A673 (cell line): ENCODE measurements around the gene SLC16A3.

Experiments
- EZH2 ChIP-seq: fragments of 200-600 bp; sonication (generic); IDR thresholded peaks from 2 replicates; pipeline ENCODE4 v1.6.1; 2017; ENCODE audit warnings: borderline replicate concordance, low read depth, mild to moderate bottlenecking, mixed read lengths, antibody characterized with exemption, low read length; ENCODE audit not compliant: poor library complexity, severe bottlenecking
- TF ChIP-seq, protein P1 (sequence below): fragments of 300-800, 200-600 bp; sonication (generic); conservative IDR thresholded peaks from 2 replicates; pipeline ENCODE4 v1.5.1; 2017; ENCODE audit warnings: low read depth, mild to moderate bottlenecking, antibody characterized with exemption, low read length, moderate library complexity, mixed read lengths

- TF ChIP-seq, protein P1, sequence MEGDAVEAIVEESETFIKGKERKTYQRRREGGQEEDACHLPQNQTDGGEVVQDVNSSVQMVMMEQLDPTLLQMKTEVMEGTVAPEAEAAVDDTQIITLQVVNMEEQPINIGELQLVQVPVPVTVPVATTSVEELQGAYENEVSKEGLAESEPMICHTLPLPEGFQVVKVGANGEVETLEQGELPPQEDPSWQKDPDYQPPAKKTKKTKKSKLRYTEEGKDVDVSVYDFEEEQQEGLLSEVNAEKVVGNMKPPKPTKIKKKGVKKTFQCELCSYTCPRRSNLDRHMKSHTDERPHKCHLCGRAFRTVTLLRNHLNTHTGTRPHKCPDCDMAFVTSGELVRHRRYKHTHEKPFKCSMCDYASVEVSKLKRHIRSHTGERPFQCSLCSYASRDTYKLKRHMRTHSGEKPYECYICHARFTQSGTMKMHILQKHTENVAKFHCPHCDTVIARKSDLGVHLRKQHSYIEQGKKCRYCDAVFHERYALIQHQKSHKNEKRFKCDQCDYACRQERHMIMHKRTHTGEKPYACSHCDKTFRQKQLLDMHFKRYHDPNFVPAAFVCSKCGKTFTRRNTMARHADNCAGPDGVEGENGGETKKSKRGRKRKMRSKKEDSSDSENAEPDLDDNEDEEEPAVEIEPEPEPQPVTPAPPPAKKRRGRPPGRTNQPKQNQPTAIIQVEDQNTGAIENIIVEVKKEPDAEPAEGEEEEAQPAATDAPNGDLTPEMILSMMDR: no peak
- TF ChIP-seq EZH2: no peak
Observed at GRCh38 chr17:82274134-82275020, 45.5 kb downstream of the SLC16A3 start.
